Activated CD8-positive, alpha-beta memory T cell treated with anti-CD3 and anti-CD28 coated beads, Interleukin-2, amount 50 U/mL, for 4 hours (primary cell): Measurements from ENCODE around the gene RCOR3.
"Not testable (repeated sequence)": the region's sequence is repeated elsewhere in the genome, so short reads cannot be mapped to it uniquely, and the experiment has no call there.

Experiments used
- DNase-seq: peaks from one replicate; pipeline ENCODE4 v3.0.0-alpha.2; 2020

RCOR3 gene

GRCh38 chr1:211260141-211261107 lies 1.3 kb downstream of the RCOR3 start:
- DNase-seq = peak; percentile 53

GRCh38 chr1:211261229-211261628 lies 2.1 kb downstream of the RCOR3 start:
- no peak for DNase-seq

DNA sequence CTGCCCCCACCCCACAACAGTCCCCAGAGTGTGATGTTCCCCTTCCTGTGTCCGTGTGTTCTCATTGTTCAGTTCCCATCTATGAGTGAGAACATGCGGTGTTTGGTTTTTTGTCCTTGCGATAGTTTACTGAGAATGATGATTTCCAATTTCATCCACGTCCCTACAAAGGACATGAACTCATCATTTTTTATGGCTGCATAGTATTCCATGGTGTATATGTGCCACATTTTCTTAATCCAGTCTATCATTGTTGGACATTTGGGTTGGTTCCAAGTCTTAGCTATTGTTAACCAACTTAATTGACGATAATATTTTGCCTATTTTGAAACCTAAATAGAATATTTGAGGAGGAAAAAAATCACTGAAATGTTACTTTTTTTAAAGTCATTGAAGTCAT lies 3.9 kb downstream of the RCOR3 start:
- not testable (repeated sequence) for DNase-seq

GRCh38 chr1:211267204-211267857 lies 8.2 kb downstream of the RCOR3 start:
- DNase-seq = no peak

- DNase-seq = no peak
These were observed 20.2 kb downstream of the RCOR3 start for GRCh38 chr1:211279340-211279739.

DNA sequence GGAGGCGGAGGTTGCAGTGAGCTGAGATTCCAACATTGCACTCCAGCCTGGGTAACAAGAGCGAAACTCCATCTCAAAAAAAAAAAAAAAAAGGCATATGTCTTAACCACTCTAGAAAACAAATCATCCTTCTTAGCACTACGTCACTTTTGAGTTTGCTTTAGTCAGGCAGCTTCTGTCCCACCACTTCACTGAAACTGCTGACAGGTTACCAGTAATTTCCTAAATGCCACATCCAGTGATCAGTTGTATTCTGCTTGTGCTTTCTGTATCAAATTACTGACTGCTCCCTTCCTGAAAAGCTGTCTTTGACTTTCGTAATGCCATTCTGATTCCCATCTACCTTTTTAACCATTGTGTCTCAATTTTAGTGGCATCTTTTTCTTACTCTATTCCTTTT lies 21.7 kb downstream of the RCOR3 start:
- no peak for DNase-seq

DNA sequence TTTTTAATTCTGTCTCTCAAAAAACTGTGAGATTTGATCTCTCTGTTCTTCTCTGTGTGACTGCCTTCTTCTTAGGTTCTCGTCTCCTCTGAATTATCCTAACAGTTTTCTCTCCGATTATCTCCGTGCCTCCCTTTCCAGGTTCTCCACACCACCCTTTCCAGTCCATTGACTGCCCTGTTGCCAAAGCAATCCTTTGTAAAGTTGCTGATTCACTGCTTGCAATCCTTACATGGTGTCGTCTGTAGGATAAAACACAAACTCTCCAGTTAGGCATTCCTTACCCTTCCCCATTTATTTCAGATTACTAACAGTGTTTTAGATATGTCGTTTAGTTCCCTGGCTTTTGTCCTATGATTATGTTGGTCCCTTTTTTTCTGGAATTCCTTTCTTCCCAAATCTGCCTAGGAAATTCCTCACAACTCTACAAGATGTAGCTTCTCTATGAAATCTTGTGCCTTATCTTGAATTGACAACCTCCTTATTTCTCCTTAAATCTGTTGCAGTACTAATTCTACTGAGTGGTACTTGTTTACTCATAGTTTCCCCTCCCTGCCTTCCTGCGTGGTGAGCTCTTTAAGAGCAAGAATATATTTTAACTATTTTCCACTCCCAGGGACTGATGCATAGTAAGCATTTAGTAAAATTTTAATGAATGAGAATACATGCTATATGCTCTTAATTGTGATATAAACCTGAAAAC lies 22.3 kb downstream of the RCOR3 start:
- DNase-seq = no peak

DNA sequence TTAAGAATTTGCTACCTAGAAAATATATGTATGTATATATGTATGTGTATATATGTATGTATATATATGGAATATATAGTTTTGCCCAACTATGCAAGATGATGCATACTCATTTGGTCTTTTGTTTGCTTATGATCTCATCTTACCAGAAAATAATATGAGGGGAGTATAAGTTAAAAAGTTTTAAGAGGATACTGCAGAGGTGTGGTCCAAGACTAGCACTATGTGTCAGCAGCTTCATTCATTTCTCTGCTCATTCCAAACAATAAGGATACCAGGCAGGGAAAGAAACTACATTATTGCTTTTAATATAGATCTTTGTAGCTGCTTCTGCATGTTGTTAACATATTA lies 22.8 kb downstream of the RCOR3 start:
- no peak for DNase-seq

GRCh38 chr1:211285196-211285595 lies 26.0 kb downstream of the RCOR3 start:
- no peak for DNase-seq

- no peak for DNase-seq
These were observed 28.1 kb downstream of the RCOR3 start for GRCh38 chr1:211287218-211287617.

GRCh38 chr1:211292411-211292810 lies 33.2 kb downstream of the RCOR3 start:
- no peak for DNase-seq

DNA sequence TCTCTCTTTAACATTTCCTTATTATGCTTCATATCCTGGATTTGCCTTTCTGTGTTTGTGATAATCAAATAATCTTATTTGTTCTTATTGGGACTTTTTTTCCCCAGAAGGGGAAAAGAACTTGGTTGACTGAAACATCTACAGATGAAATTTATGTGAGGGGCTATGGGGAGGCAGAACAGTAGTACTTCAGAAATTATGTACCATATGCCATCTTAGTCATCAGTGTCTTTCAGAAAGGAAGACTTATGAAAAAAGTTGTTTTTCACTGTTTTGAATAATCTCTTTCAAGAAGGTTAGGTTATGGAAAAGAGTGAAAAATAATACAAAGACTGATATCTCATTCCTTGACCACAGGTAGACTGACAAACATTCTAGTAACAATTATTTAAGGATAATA lies 37.2 kb downstream of the RCOR3 start:
- no peak for DNase-seq

GRCh38 chr1:211305044-211305443 lies 45.9 kb downstream of the RCOR3 start:
- DNase-seq = no peak

GRCh38 chr1:211309617-211310016 lies 50.5 kb downstream of the RCOR3 start:
- no peak for DNase-seq

DNA sequence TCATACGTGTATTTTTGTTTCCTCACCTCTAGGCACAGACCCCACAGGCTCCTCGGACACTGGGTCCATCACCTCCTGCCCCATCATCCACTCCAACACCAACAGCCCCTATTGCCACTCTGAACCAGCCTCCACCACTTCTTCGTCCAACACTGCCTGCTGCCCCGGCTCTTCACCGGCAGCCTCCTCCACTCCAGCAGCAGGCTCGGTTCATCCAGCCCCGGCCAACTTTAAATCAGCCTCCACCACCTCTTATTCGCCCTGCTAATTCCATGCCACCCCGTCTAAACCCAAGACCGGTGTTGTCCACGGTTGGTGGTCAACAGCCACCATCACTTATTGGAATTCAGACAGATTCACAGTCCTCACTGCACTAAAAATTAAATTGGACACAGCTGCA lies 54.2 kb downstream of the RCOR3 start:
- DNase-seq = no peak

DNA sequence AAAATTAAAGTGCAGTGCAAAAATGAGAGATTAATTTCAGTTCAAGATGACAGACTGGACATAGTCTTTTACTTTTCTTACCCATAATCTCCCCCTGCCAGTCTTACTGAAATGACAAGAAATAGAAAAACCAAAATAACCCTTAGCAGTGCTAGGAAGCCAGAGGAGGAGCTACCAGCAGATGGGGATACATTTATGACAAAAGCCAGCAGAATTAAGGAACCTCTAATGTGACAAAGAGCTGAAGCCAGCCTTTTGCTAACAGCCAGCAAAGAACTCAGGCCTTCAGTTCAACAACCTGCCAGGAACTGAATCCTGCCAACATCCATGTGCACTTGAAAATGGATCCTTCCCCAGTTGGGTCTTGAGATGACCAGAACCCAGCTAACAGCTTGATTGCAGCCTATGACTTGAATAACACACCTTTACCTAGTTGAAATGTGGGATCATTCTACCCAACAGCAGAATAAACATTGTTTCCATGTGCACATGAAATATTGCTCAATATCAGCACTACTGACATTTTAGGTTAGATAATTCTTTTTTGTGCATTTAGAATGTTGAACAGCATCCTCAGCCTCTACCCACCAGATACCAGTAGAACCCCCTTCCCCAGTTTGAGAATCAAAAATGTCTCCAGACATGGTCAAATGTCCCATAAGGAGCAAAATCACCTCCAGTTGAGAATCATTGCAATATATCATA lies 59.6 kb downstream of the RCOR3 start:
- DNase-seq = no peak

DNA sequence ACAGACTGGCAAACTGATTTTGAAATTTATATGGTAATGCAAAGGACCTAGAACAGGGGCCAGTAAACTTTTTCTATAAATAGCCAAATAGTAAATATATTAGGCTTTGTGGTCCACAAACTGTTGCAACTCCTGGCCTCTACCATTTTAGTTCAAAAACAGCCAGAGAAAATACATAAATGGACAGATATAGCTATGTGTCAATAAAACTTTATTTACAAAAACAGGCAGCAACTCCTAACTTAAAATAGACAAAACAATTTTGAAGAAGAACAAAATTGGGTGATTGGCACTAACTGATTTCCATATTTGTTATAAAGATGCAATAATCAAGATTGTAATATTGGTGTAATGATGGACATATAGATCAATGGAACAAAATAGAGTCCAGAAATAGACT lies 60.7 kb downstream of the RCOR3 start:
- no peak for DNase-seq

GRCh38 chr1:211320980-211321379 lies 61.8 kb downstream of the RCOR3 start:
- DNase-seq = no peak

- DNase-seq = not testable (repeated sequence)
These were observed 62.5 kb downstream of the RCOR3 start for GRCh38 chr1:211321646-211322045.

DNA sequence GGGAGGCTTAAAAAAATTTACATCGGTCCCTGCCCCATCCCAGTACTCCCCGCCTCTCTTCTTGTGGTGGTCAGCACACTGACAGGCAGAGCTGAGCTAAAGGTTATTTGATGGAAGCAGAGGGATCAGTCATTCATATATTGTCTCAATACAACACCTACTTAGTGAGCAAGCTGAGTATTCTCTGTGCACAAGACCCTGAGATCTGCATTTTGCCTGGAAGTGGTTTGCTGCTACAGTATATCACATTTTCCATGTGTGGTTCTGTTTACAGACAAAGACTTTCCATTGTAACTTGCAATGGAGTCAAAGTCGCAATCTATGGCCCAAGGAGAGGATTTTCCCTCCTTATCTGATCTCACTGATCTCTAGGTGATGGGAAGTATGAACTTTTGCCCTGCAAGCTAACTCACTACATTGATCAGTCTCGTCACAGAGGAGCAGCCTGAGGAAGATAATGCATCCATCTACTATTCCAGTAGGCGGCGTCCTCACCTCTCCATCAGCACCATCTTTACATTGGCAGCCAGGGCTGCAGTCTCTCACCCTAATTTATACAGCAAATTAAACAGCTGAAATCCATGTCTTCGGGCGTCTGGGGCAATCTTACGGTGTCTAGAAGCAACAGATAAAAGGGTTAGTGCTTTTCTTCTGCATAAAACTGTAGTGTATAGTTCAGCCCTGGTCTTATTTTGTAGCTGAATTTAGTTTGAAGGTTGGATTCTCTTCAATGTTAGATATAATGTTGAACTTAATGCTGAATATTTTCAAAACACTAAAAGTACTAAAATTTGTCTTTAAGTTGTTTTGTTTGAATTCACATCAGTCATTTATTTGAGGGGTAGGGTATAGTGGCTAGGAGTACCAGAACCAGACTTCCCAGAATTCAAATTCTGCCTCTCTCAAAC lies 64.2 kb downstream of the RCOR3 start:
- DNase-seq = peak; percentile 63

DNA sequence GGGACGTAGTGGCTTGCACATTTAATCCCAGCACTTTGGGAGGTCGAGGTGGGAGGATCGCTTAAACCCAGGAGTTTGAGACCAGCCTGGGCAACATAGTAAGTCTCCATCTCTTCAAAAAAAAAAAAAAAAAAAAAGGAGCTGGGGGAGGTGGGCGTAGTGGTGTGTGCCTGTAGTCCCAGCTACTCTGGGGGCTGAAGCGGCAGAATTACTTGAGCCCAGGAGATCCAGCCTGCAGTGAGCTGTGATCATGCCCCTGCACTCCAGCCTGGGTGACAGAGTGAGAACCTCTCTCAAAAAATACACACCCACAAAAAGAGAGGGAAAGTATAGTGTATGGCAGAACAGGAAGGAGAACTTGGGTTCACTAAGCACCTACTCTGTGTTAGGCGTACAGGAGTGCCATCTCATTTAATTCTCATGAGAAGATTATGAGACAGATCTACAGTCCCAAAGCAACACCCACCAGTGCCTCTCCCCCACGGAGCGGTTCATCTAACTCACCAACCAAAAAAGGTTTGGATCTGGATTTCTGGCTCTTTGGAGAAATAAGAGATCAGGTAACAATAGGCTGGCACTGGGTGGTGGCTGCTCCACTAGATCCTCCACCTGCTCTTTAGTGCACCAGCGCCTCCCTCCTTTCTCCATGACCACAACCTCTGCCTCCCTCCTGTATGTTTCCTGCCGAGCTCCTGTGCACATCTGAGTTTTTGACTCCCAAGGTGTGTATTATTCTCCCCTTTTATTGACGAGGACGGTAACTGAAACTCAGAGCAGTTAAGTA lies 66.0 kb downstream of the RCOR3 start:
- DNase-seq = no peak
